GM12801 (cell line): ENCODE measurements around the gene JAG2.

Source experiments
- TF ChIP-seq, protein P1 (sequence below): IDR thresholded peaks from one replicate; pipeline ENCODE4 v1.5.1; 2011; ENCODE audit warnings: control low read depth; ENCODE audit not compliant: insufficient read length; ENCODE audit errors: extremely low read depth

Gene JAG2

DNA sequence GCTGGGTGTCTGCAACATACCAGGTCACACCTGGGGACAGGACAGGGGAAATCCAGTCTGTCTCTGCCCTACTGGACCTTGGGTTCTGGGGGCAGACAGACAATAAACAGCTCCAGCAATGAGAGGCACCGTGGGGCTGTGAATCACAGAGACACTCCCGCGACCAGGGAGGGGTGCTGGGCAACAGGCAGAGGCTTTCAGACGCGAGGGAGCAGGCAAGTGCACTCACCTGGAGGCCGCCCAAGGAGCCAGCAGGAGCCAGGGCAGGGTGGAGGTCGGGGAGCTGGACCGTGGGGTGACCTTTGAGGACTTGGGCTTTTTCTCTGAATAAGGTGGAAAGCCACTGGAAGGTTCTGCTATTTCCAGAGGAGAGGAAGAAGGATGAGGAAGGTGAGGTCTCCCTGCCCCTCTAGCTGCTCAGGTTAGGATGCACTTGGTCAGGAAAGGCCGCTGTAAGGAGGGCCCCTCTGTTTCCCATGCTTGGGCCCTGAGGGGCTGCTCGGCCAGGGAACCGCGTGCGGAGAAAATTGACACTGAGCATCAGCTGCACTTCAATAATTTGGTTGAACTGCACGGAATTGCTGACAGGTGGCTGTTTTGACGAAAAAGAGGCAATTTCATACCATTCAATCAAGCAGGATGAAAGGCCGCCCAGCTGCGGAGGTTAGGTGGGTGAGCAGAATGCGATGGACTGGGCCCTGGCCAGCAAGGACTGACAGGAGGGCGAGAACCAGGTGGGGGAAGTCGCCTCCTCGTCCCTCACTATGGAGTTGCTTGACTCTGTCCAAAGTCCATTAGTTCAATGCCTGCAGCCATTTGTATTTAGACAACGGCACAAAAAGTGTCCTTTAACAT lies 42.2 kb downstream of the JAG2 start:
- TF ChIP-seq, protein P1, sequence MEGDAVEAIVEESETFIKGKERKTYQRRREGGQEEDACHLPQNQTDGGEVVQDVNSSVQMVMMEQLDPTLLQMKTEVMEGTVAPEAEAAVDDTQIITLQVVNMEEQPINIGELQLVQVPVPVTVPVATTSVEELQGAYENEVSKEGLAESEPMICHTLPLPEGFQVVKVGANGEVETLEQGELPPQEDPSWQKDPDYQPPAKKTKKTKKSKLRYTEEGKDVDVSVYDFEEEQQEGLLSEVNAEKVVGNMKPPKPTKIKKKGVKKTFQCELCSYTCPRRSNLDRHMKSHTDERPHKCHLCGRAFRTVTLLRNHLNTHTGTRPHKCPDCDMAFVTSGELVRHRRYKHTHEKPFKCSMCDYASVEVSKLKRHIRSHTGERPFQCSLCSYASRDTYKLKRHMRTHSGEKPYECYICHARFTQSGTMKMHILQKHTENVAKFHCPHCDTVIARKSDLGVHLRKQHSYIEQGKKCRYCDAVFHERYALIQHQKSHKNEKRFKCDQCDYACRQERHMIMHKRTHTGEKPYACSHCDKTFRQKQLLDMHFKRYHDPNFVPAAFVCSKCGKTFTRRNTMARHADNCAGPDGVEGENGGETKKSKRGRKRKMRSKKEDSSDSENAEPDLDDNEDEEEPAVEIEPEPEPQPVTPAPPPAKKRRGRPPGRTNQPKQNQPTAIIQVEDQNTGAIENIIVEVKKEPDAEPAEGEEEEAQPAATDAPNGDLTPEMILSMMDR = no peak

DNA sequence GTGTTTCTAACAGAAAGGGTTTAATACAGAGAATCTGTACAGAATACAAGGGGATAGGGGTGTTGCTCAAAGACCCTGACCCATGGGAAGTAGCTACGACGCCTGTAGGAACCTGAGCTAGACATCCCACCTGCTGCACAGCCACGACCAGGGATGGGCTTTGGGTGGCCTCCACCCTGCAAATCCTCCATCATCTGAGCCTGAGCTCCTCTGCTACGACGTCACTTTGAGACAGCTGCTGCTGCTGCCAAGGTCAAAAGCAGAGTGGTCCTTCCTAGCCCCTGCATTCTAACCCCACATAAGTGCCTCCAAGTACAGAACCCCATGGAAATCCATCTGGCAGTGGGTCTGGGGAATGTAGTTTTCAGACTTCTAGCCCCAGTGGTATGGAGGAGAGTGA lies 43.8 kb downstream of the JAG2 start:
- TF ChIP-seq, protein P1 = no peak

DNA sequence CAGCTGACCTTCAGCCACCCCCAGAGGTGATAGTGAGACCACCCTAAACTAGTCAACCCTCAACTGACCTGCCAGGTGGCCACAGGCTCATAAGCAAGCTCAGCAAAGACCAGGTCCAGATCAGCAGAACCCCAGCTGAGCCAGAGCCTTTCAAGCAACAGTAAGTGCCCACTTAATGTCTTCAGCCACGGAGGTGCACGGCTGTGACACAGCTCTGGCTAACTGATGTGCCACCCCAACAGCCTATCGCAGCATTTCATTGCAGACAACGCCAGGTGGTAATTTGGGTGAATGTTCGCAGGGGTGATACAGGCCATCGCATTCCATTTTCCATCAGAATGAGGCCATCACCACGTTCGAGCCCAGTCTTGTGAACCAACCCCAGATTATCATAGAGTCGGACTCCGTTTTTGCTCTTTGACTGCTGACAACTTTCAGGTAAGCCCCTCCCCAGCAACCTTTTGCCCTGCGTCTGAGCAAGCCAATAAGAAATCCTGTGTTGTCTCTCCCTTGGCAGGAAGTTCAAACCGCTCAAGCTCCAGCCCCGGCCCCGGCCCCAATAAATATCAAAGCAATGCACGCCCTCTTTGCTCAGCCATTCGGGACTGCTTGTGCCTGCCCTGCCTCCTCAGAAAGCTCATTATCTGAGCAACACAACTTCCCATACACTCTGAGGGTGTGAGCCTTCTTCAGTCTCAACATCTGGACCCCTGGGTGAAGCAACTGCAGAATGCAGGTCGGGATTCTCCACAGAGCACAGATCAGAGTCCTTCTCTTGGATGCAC lies 44.4 kb downstream of the JAG2 start:
- TF ChIP-seq, protein P1 = no peak

DNA sequence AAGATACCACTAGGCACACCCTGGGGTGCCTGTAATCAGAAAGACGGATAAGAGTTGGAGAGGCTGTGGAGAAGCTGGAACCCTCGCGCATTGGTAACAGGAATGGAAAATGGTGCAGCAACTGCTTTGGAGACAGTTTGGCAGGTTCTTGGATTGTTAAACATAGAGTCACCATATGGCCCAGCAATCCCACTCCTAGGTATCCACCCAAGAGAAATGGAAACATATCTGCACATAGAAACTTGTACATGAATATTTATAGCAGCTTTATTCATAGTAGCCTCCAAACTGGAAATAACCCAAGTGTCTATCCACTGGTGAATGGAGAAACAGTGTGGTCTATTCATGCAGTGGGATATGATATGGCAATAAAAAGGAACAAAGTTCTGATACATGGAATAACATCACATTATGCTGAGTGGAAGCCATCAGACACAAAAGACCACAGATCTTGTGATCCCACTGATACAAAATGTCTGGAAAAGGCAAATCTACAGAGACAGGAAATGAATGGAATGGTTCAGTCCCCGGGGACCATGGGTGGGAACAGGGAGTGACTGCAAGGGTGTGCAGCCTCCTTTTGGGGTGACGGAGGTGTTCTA lies 45.4 kb downstream of the JAG2 start:
- TF ChIP-seq, protein P1 = no peak

DNA sequence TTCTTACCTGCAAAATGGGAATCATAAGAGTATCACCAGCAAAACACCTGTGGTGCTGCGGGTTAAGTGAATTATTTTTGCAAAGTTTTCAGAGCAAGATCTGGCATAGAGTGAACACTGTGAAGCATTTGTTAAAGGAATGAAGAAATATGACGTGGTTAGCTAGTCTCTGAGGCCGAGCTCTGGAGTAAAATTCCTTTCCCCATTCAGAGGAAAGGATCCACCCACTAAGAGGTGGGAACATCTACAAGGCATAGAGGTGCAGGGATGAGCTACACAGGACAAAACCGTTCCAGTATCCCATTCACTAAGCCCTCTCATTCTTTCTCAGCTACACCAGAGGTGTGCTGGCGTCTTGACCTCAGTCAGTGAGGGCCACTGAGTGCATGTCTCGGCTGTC lies 48.5 kb downstream of the JAG2 start:
- TF ChIP-seq, protein P1 = no peak

DNA sequence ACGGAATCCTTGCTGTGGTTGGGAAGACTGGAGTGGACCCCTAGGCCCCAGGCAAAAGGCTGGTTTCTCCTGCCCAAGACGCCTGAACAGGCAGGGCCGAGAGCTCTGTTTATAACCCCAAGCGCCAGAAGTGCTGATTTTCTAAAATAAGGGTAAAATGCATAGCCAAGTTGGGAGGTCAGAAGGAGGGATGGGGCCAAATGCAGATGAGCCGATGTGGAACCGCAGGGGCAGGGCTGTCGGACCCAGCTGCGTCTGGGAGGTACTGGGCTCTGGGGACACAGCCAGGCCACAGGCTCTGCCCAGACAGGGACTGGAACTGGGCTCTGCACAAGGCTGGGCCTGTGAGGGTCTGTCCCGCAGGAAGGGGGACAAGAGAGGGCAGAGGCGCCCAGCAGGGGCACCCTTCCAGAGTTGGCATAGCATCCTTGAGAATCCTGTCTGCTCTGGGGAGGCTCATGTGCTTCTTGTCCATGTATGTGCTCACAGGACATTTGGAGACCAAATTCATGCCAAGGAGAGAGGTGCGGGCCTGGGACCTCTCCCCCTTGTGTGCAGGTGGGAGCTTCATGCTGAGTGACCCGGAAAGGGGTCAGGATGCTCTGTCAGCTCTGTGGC lies 49.1 kb downstream of the JAG2 start:
- TF ChIP-seq, protein P1 = no peak

DNA sequence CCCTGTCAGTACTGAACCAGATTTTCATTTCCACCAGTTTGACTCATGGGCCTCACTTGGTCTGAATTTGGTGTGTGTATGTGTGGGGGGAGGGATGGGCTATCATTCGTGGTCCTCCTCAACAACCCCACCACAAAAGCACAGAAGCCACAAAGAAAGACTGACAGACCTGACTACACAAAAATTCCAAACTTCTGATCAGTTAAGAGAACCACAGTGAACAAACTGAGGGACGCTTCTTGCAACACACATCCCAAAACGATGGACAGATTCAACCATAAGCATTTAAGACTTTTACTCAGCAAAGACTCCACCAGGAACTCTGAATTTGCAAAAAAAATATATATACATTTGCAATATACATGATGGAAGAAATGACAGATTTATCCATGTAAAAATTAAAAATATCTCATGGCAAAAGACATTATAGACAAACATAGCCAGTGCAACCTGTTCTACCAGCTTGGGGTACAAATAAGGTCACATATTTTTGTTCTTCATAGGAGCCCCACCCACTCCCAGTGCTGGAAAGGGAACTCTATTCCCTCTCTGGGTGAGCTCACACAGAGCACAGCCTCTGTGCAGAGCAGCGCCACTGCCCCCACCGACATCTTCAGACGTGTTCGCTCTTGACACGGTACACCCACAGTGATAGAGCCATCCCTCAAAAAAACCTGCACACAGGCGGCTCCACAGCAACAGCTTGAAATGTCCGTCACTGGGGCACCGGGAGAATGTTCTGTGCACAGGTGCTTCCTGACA lies 49.7 kb downstream of the JAG2 start:
- TF ChIP-seq, protein P1 = no peak
